ENCODE data around the gene NKX2-4.
A peak's percentile ranks its signal among the peaks of the same experiment; 100 is the strongest.
"Not testable (repeated sequence)": the region's sequence is repeated elsewhere in the genome, so short reads cannot be mapped to it uniquely, and the experiment has no call there.

Gene NKX2-4

GRCh38 chr20:21397341-21398108 lies at the start of gene NKX2-4:
TSS of gene NKX2-4 (minus strand) at chr20:21397526. CDS start at chr20:21397399, 127 bp downstream.
- no peak for DNase-seq (ENCODE audit: low read depth, low spot score)

GRCh38 chr20:21437816-21438215 lies 40.5 kb upstream of the NKX2-4 start:
- no peak for DNase-seq (ENCODE audit: low read depth, low spot score)

- no peak for DNase-seq (ENCODE audit: low read depth, low spot score)
Observed at GRCh38 chr20:21437248-21437647, 39.9 kb upstream of the NKX2-4 start.

GRCh38 chr20:21436205-21436604 lies 38.9 kb upstream of the NKX2-4 start:
- peak; percentile 18 for DNase-seq (ENCODE audit: low read depth, low spot score)

GRCh38 chr20:21435576-21435975 lies 38.2 kb upstream of the NKX2-4 start:
- no peak for DNase-seq (ENCODE audit: low read depth, low spot score)

GRCh38 chr20:21433329-21433890 lies 36.1 kb upstream of the NKX2-4 start:
- no peak for DNase-seq (ENCODE audit: low read depth, low spot score)

GRCh38 chr20:21432911-21433310 lies 35.6 kb upstream of the NKX2-4 start:
- DNase-seq (ENCODE audit: low read depth, low spot score) = no peak

GRCh38 chr20:21430020-21430419 lies 32.7 kb upstream of the NKX2-4 start:
- DNase-seq (ENCODE audit: low read depth, low spot score) = no peak

- DNase-seq (ENCODE audit: low read depth, low spot score) = no peak
Observed at GRCh38 chr20:21424846-21425245, 27.5 kb upstream of the NKX2-4 start.

GRCh38 chr20:21423712-21424111 lies 26.4 kb upstream of the NKX2-4 start:
- not testable (repeated sequence) for DNase-seq (ENCODE audit: low read depth, low spot score)

GRCh38 chr20:21421601-21422236 lies 24.4 kb upstream of the NKX2-4 start:
- no peak for DNase-seq (ENCODE audit: low read depth, low spot score)

- not testable (repeated sequence) for DNase-seq (ENCODE audit: low read depth, low spot score)
Observed at GRCh38 chr20:21419147-21419546, 21.8 kb upstream of the NKX2-4 start.

- DNase-seq (ENCODE audit: low read depth, low spot score) = not testable (repeated sequence)
Observed at GRCh38 chr20:21413996-21414395, 16.7 kb upstream of the NKX2-4 start.

- DNase-seq (ENCODE audit: low read depth, low spot score) = no peak
Observed at GRCh38 chr20:21411725-21412124, 14.4 kb upstream of the NKX2-4 start.

- DNase-seq (ENCODE audit: low read depth, low spot score) = no peak
Observed at GRCh38 chr20:21399005-21399475, 1.7 kb upstream of the NKX2-4 start.

GRCh38 chr20:21398109-21399004 lies 1.0 kb upstream of the NKX2-4 start:
- DNase-seq (ENCODE audit: low read depth, low spot score) = no peak

GRCh38 chr20:21396599-21397340 lies 556 bp downstream of the NKX2-4 start:
- no peak for DNase-seq (ENCODE audit: low read depth, low spot score)

- no peak for DNase-seq (ENCODE audit: low read depth, low spot score)
Observed at GRCh38 chr20:21395666-21396598, 1.4 kb downstream of the NKX2-4 start.

- DNase-seq (ENCODE audit: low read depth, low spot score) = no peak
Observed at GRCh38 chr20:21395051-21395665, 2.2 kb downstream of the NKX2-4 start.
